Ascending aorta (tissue), 2 donors: ENCODE data around the gene NELL1. TPM values are rescaled to one million over a fixed set of nuclear protein-coding genes. Genes with fewer than 3 reads are reported as not detected.

Source experiments
- DNase-seq, 2 donors: peaks; one replicate each; pipeline ENCODE4 v3.0.0-alpha.2; 2019; ENCODE audit warnings: low spot score in 2 of 2
- H3K27ac ChIP-seq, 2 donors: fragments of 200-600 bp; sonication (generic); one replicate each; pipeline ENCODE4 v1.5.1; 2016 to 2017; ENCODE audit warnings: mild to moderate bottlenecking in 1 of 2
- H3K27me3 ChIP-seq: fragments of 200-600 bp; sonication (generic); one replicate; pipeline ENCODE4 v1.5.1; 2017
- H3K36me3 ChIP-seq, 2 donors: fragments of 200-600 bp; sonication (generic); one replicate each; pipeline ENCODE4 v1.5.1; 2016
- H3K4me1 ChIP-seq, 2 donors: fragments of 200-600 bp; sonication (generic); one replicate each; pipeline ENCODE4 v1.5.1; 2016 to 2017; ENCODE audit warnings: mild to moderate bottlenecking in 1 of 2
- H3K4me3 ChIP-seq, 2 donors: fragments of 200-600 bp; sonication (generic); one replicate each; pipeline ENCODE4 v1.5.1; 2016 to 2017; ENCODE audit warnings: mild to moderate bottlenecking in 1 of 2
- H3K9me3 ChIP-seq, 2 donors: fragments of 200-600 bp; sonication (generic); one replicate each; pipeline ENCODE4 v1.5.1; 2016
- CTCF ChIP-seq, 3 experiments: fragments of 200-600 bp in 2 of 3; fragments of 450-650 bp in 1 of 3; sonication (generic) in 2 of 3; IDR thresholded peaks; one replicate each; pipeline ENCODE4 v1.5.1; 2016 to 2019; ENCODE audit warnings: antibody characterized with exemption in 3 of 3, mild to moderate bottlenecking in 1 of 3, moderate library complexity in 1 of 3
- intact Hi-C: fragments of 100-400 bp; cut with DNase I; formaldehyde crosslinking; loops from one replicate; pipeline ENCODE4 v1.15.1; 2023
- total RNA-seq: library from RNA; depleted of rRNA; stranded (reverse); fragments of >200 nt; gene quantifications from one replicate; pipeline ENCODE4 v1.1.0, GENCODE V29; 2016

The NELL1 gene
- total RNA-seq, 1 donor from 2014 or later: not detected

DNA sequence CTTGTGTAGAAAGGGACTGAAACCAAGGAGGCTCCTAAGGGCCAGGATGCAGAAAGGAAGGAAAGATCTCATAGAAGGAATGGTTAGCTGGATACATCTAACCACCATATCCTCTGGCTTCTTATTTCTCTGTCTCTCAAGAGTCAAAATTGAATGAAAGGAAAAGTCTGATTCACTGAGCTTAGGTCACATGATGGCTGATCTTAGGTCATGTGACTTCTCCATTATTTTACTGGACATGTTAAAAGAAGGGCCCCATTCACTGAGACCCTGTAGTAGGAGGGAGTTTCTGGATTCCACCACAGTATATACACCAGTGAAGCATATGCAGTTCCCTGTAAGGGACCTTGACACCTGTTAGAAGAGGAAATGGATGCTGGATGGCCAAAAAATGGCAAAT is 516.6 kb downstream of the NELL1 start:
- Histone ChIP-seq H3K27me3 (no peaks in the 10 kb centered on the region), H3K4me1 (no peaks in the 10 kb centered on the region), H3K36me3 (no peaks in the 10 kb centered on the region), H3K27ac (no peak overlapping the region), H3K4me3 (no peak overlapping the region), H3K9me3 (no peaks in the 10 kb centered on the region)
- no peak for TF ChIP-seq CTCF (IDR thresholded peaks at IDR 0.05)
- intact Hi-C loops: no loop called here
- DNase-seq: no peak

GRCh38 chr11:21190181-21190580 is 520.8 kb downstream of the NELL1 start:
- H3K9me3 ChIP-seq: no peaks in the 10 kb centered on the region
- no peaks in the 10 kb centered on the region for H3K4me1 ChIP-seq
- H3K27ac ChIP-seq: no peak overlapping the region
- intact Hi-C loops: no loop called here
- no peak for TF ChIP-seq CTCF (IDR thresholded peaks at IDR 0.05)
- H3K27me3 ChIP-seq: no peaks in the 10 kb centered on the region
- no peaks in the 10 kb centered on the region for H3K36me3 ChIP-seq
- DNase-seq: no peak
- no peak overlapping the region for H3K4me3 ChIP-seq

DNA sequence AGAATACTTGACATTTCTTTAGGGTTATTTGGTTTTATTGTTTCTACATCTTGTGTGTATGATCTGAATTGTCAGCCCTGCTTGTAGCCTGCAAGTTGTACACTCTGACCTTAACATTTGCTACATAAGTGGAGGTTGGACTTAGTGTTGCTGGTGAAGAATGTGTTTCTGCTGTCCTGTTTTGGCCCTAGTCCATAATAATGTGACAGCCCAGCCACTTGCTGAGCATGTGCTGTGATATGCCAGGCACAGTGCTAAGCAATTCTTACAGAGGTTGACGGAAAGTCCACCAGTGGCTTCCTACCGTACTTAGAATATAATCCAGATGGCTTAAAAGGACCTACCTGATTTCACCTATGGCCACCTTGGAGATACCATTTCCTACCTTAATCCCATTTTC is 526.6 kb downstream of the NELL1 start:
- TF ChIP-seq CTCF (IDR thresholded peaks at IDR 0.05): no peak
- intact Hi-C loops: no loop called here
- H3K27ac ChIP-seq: no peak overlapping the region
- no peaks in the 10 kb centered on the region for H3K36me3 ChIP-seq
- H3K9me3 ChIP-seq: no peaks in the 10 kb centered on the region
- DNase-seq: no peak
- no peak overlapping the region for H3K4me3 ChIP-seq
- H3K4me1 ChIP-seq: no peaks in the 10 kb centered on the region
- no peaks in the 10 kb centered on the region for H3K27me3 ChIP-seq

DNA sequence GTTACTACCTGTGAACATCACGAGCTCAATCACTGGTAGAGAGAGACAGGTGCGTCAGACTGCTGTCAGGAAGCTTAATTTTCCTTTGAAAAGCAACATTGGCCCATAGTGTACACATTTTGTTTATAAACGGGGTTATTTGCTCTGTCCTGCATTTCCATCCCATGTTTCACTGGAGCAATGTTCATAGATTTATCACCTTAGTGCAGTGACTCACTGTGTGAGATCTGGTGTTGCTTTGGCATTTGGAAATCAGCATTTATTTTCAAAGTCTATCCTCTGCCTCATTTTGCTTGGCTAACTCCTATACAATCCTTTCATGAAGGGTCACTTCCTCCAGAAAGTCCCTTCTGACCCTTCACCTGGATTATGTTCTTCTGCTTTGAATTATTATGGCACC is 529.1 kb downstream of the NELL1 start:
- Histone ChIP-seq H3K9me3 (no peaks in the 10 kb centered on the region), H3K36me3 (no peaks in the 10 kb centered on the region), H3K4me3 (no peak overlapping the region), H3K4me1 (no peaks in the 10 kb centered on the region), H3K27ac (no peak overlapping the region), H3K27me3 (no peaks in the 10 kb centered on the region)
- intact Hi-C loops: no loop called here
- no peak for DNase-seq
- TF ChIP-seq CTCF (IDR thresholded peaks at IDR 0.05): no peak

GRCh38 chr11:21205205-21205604 is 535.8 kb downstream of the NELL1 start:
- H3K4me3 ChIP-seq: no peak overlapping the region
- intact Hi-C loops: no loop called here
- DNase-seq: no peak
- no peak overlapping the region for H3K27ac ChIP-seq
- H3K4me1 ChIP-seq: no peaks in the 10 kb centered on the region
- no peaks in the 10 kb centered on the region for H3K27me3 ChIP-seq
- no peak for TF ChIP-seq CTCF (IDR thresholded peaks at IDR 0.05)
- no peaks in the 10 kb centered on the region for H3K9me3 ChIP-seq
- H3K36me3 ChIP-seq: no peaks in the 10 kb centered on the region

GRCh38 chr11:21225860-21226259 is 556.5 kb downstream of the NELL1 start:
- no peak for TF ChIP-seq CTCF (IDR thresholded peaks at IDR 0.05)
- intact Hi-C loops: no loop called here
- Histone ChIP-seq H3K9me3 (no peaks in the 10 kb centered on the region), H3K4me1 (no peaks in the 10 kb centered on the region), H3K27me3 (no peaks in the 10 kb centered on the region), H3K27ac (no peak overlapping the region), H3K4me3 (no peak overlapping the region), H3K36me3 (no peaks in the 10 kb centered on the region)
- DNase-seq: no peak
